Omental fat pad (tissue), 4 donors: ENCODE results near the gene PPP6R3. TPM values are rescaled to one million over a fixed set of nuclear protein-coding genes. Genes with fewer than 3 reads are reported as not detected.
"Not testable (repeated sequence)": the region's sequence is repeated elsewhere in the genome, so short reads cannot be mapped to it uniquely, and the experiment has no call there.

Experiments
- ATAC-seq: fragments of 150-250 bp; one replicate; pipeline ENCODE4 v1.9.1; 2016; ENCODE audit warnings: mild to moderate bottlenecking, moderate library complexity; ENCODE audit not compliant: low FRiP score
- DNase-seq: peaks from one replicate; pipeline ENCODE4 v3.0.0-alpha.2; 2019; ENCODE audit warnings: low spot score
- CTCF ChIP-seq, 3 donors: fragments of 450-650 bp; IDR thresholded peaks; one replicate each; pipeline ENCODE4 v1.5.1; 2016 to 2017; ENCODE audit warnings: antibody characterized with exemption in 3 of 3, mild to moderate bottlenecking in 3 of 3, moderate library complexity in 2 of 3
- total RNA-seq, 4 donors: library from RNA; depleted of rRNA; stranded (reverse); fragments of >200 nt; gene quantifications; one replicate each; pipeline ENCODE4 v1.1.0, GENCODE V29; 2016

PPP6R3 gene
- total RNA-seq, 4 donors from 2014 or later, result 104 to 137 (median 119) TPM

GRCh38 chr11:68469642-68470041 lies 9.1 kb downstream of the PPP6R3 start:
- no peak for TF ChIP-seq CTCF (IDR thresholded peaks at IDR 0.05)
- ATAC-seq (no peak), DNase-seq (no peak)

- DNase-seq (no peak), ATAC-seq (no peak)
- no peak for TF ChIP-seq CTCF (IDR thresholded peaks at IDR 0.05)
Measured at GRCh38 chr11:68470304-68470811, 9.8 kb downstream of the PPP6R3 start.

- ATAC-seq (no peak), DNase-seq (no peak)
- no peak for TF ChIP-seq CTCF (IDR thresholded peaks at IDR 0.05)
Measured at GRCh38 chr11:68471360-68472340, 11.1 kb downstream of the PPP6R3 start.

GRCh38 chr11:68472778-68473177 lies 12.2 kb downstream of the PPP6R3 start:
- DNase-seq (no peak), ATAC-seq (no peak)
- no peak for TF ChIP-seq CTCF (IDR thresholded peaks at IDR 0.05)

GRCh38 chr11:68473693-68474092 lies 13.1 kb downstream of the PPP6R3 start:
- ATAC-seq, result no peak
- no peak for TF ChIP-seq CTCF (IDR thresholded peaks at IDR 0.05)
- no peak for DNase-seq

GRCh38 chr11:68475626-68476025 lies 15.1 kb downstream of the PPP6R3 start:
- not testable (repeated sequence) for DNase-seq, ATAC-seq

- DNase-seq (no peak), ATAC-seq (no peak)
- no peak for TF ChIP-seq CTCF (IDR thresholded peaks at IDR 0.05)
Measured at GRCh38 chr11:68479390-68479789, 18.8 kb downstream of the PPP6R3 start.
